Effector memory CD4-positive, alpha-beta T cell (primary cell): ENCODE measurements around the gene MEGF10.

Experiments
- DNase-seq, 3 donors: peaks; one replicate each; pipeline ENCODE4 v3.0.0-alpha.2; 2020
- H3K27ac ChIP-seq: 2 replicates; pipeline ENCODE4 v1.7.0; 2013; ENCODE audit warnings: mild to moderate bottlenecking, low read length, moderate library complexity; ENCODE audit not compliant: insufficient read depth, poor library complexity, severe bottlenecking
- H3K27me3 ChIP-seq: replicated peaks from 2 replicates; pipeline ENCODE4 v1.7.0; 2013; ENCODE audit warnings: mild to moderate bottlenecking, low read length; ENCODE audit not compliant: insufficient read depth, control insufficient read depth, poor library complexity, severe bottlenecking
- H3K36me3 ChIP-seq: 2 replicates; pipeline ENCODE4 v1.7.0; 2013; ENCODE audit warnings: mild to moderate bottlenecking, low read length, moderate library complexity; ENCODE audit not compliant: control insufficient read depth, insufficient read depth
- H3K4me1 ChIP-seq: 2 replicates; pipeline ENCODE4 v1.7.0; 2013; ENCODE audit warnings: low read length, mild to moderate bottlenecking; ENCODE audit not compliant: control insufficient read depth, insufficient read depth, poor library complexity, severe bottlenecking
- H3K4me3 ChIP-seq: 2 replicates; pipeline ENCODE4 v1.7.0; 2013; ENCODE audit warnings: low read length, low read depth, mild to moderate bottlenecking; ENCODE audit not compliant: insufficient read depth, poor library complexity, severe bottlenecking
- H3K9me3 ChIP-seq: 2 replicates; pipeline ENCODE4 v1.7.0; 2013; ENCODE audit warnings: mild to moderate bottlenecking, low read length, moderate library complexity; ENCODE audit not compliant: control insufficient read depth

MEGF10 gene

GRCh38 chr5:127377651-127378050, 87.1 kb downstream of the MEGF10 start:
- peaks cover 5% of the 10 kb centered on the region for H3K9me3 ChIP-seq
- no peaks in the 10 kb centered on the region for H3K4me1 ChIP-seq
- H3K27ac ChIP-seq: no peak overlapping the region
- H3K27me3 ChIP-seq: peaks cover 3% of the 10 kb centered on the region
- no peak for DNase-seq
- no peak overlapping the region for H3K4me3 ChIP-seq
- no peaks in the 10 kb centered on the region for H3K36me3 ChIP-seq

- DNase-seq: no peak
- Histone ChIP-seq H3K27me3 (peaks cover under 1% of the 10 kb centered on the region), H3K4me1 (no peaks in the 10 kb centered on the region), H3K4me3 (no peak overlapping the region), H3K9me3 (no peaks in the 10 kb centered on the region), H3K36me3 (no peaks in the 10 kb centered on the region), H3K27ac (no peak overlapping the region)
Measured at GRCh38 chr5:127385936-127386335, 95.3 kb downstream of the MEGF10 start.

DNA sequence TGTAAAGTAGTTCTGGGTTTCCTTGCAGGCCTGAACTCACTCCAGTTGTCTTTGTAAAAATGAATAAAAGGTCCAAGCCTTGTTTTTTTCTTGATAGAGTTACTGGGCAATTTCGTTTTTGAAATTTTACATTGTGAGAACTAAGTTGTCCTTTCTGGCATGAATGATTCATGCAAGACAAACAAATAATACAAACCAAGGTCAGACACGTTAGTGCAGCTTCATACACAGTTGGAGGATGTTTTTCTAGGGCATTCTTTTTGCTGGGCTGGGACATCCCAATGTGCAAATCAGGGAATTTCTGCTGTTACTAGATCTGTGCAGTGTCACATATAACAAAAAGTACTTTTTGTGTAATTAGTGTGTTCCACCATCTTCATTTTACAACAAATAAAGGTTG, 96.0 kb downstream of the MEGF10 start:
- no peaks in the 10 kb centered on the region for H3K9me3 ChIP-seq
- H3K4me1 ChIP-seq: no peaks in the 10 kb centered on the region
- H3K36me3 ChIP-seq: no peaks in the 10 kb centered on the region
- no peak overlapping the region for H3K27ac ChIP-seq
- H3K4me3 ChIP-seq: no peak overlapping the region
- no peaks in the 10 kb centered on the region for H3K27me3 ChIP-seq
- no peak for DNase-seq

DNA sequence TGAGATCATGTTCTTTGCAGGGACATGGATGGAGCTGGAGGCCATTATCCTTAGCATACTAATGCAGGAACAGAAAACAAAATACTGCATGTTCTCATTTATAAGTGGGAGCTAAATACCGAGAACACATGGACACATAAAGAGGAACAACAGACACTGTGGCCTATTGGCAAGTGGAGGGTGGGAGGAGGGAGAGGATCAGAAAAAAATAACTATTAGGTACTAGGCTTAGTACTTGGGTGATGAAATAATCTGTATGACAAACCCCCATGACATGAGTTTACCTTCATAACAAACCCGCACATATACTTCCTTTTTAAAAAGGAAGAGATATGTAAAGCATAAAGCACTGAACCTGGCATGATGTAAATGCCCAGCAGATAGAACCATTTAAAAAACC, 99.0 kb downstream of the MEGF10 start:
- H3K9me3 ChIP-seq: no peaks in the 10 kb centered on the region
- no peak for DNase-seq
- no peaks in the 10 kb centered on the region for H3K27me3 ChIP-seq
- H3K4me3 ChIP-seq: no peak overlapping the region
- H3K4me1 ChIP-seq: no peaks in the 10 kb centered on the region
- no peaks in the 10 kb centered on the region for H3K36me3 ChIP-seq
- no peak overlapping the region for H3K27ac ChIP-seq

- Histone ChIP-seq H3K27ac (no peak overlapping the region), H3K9me3 (no peaks in the 10 kb centered on the region), H3K36me3 (no peaks in the 10 kb centered on the region), H3K4me3 (no peak overlapping the region), H3K4me1 (no peaks in the 10 kb centered on the region), H3K27me3 (no peaks in the 10 kb centered on the region)
- DNase-seq: no peak
Measured at GRCh38 chr5:127392762-127393161, 102.2 kb downstream of the MEGF10 start.

DNA sequence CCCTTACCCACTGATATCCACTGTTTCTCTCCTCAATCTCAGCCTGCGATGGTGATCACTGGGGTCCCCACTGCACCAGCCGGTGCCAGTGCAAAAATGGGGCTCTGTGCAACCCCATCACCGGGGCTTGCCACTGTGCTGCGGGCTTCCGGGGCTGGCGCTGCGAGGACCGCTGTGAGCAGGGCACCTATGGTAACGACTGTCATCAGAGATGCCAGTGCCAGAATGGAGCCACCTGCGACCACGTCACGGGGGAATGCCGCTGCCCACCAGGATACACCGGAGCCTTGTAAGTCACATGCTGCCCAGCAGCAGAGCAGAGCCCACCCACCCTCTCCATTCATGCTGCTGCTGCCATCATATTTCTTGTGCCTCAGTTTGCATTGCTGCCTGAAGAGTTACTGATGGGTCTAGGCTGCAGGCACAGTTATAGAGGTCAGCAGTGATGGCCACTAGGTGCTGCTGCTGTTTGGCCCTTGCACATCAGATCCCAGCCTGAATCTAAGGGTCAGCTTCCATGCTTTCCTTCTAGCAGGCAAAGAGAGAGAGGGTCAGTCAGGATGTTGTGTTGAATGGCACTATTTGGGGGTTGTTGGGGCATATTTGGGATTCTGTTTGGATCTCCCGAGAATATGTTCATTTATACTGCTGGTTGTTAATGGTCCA, 106.0 kb downstream of the MEGF10 start:
- Histone ChIP-seq H3K36me3 (no peaks in the 10 kb centered on the region), H3K9me3 (no peaks in the 10 kb centered on the region), H3K4me3 (no peak overlapping the region), H3K27me3 (no peaks in the 10 kb centered on the region), H3K4me1 (no peaks in the 10 kb centered on the region), H3K27ac (no peak overlapping the region)
- DNase-seq: no peak

GRCh38 chr5:127398508-127398907, 107.9 kb downstream of the MEGF10 start:
- H3K27ac ChIP-seq: no peak overlapping the region
- no peak for DNase-seq
- no peaks in the 10 kb centered on the region for H3K4me1 ChIP-seq
- H3K27me3 ChIP-seq: no peaks in the 10 kb centered on the region
- H3K36me3 ChIP-seq: no peaks in the 10 kb centered on the region
- H3K9me3 ChIP-seq: no peaks in the 10 kb centered on the region
- H3K4me3 ChIP-seq: no peak overlapping the region

DNA sequence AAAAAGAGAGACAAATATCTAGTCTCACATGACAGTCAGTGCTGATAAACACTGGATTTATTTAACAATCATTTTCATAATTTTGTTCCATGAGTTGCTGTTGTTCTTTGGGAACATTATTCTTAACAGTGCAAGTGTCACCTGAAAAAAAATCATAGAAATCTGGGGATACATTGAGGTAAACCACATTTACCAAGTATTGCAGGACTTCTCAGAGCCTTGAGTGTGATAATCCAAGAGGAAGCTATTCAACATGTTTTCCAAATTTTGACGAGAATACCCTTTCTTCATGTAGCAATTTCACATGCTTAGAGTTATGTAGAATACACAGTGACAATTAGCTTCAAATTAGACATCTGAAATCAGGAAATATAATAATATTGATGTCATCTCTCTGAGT, 108.5 kb downstream of the MEGF10 start:
- DNase-seq: no peak
- H3K36me3 ChIP-seq: no peaks in the 10 kb centered on the region
- no peak overlapping the region for H3K27ac ChIP-seq
- H3K4me3 ChIP-seq: no peak overlapping the region
- H3K4me1 ChIP-seq: no peaks in the 10 kb centered on the region
- H3K27me3 ChIP-seq: no peaks in the 10 kb centered on the region
- H3K9me3 ChIP-seq: no peaks in the 10 kb centered on the region

DNA sequence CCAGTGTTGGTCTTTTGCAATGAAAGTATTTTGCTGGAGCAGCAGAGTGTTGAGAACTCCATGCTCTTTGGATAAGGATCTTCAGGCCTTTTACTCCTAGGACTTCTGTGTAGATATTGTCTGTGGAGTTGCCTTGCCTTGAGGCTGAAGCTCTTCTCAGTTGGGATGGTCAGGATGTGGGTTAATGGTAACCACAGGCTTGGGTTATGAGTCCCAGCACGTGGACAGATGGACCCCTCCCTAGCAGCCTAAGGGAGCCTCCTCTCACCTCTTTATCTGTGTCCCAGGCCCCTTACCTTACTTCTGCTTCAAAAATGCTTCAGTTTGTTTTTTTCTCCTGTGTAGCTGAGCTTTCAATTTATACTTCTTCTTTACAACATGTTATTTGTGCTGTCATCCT, 109.9 kb downstream of the MEGF10 start:
- no peaks in the 10 kb centered on the region for H3K4me1 ChIP-seq
- DNase-seq: no peak
- H3K27ac ChIP-seq: no peak overlapping the region
- no peaks in the 10 kb centered on the region for H3K36me3 ChIP-seq
- no peaks in the 10 kb centered on the region for H3K9me3 ChIP-seq
- no peaks in the 10 kb centered on the region for H3K27me3 ChIP-seq
- no peak overlapping the region for H3K4me3 ChIP-seq

DNA sequence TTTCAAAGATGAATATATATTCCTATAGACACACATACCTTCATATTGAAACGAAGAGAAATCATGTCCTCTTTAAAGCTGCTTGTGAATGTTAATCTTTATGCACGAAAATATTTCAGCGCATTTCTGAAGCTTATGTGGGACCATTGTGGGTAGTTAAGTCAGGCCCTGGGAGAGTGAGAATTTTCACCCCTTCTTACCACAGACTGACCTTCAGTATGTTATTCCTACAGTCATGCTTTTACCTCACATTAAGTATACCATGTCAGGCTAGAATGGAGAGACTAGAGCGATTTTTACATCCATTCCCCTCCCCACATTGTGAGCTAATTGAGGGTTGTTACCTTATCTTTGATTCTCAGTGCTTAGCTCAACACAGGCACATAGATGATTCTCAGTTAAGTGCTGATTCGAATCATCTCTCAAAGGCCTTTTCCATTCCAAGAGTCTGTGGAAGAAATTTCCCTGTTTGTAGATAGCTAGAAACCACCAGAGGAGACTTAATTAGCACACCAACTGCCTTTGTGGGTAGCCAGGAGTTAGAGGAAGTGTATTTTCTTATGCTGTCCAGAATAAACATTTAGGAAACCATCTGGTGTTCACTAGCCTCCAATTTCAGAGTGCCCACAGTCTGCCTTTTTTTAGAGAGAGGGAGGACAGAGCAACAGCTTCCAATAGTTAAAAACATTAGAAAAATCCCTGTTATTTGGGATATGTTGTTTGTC, 110.5 kb downstream of the MEGF10 start:
- no peaks in the 10 kb centered on the region for H3K36me3 ChIP-seq
- no peaks in the 10 kb centered on the region for H3K9me3 ChIP-seq
- H3K4me3 ChIP-seq: no peak overlapping the region
- no peak overlapping the region for H3K27ac ChIP-seq
- no peaks in the 10 kb centered on the region for H3K4me1 ChIP-seq
- no peak for DNase-seq
- no peaks in the 10 kb centered on the region for H3K27me3 ChIP-seq
